NCI-H187 (cell line): Measurements from ENCODE around the gene MYADML2.
"Not testable (repeated sequence)": the region's sequence is repeated elsewhere in the genome, so short reads cannot be mapped to it uniquely, and the experiment has no call there.

Source experiments
- DNase-seq, 2 experiments: peaks; one replicate each; lab custom pipeline; 2025; lab: John Stamatoyannopoulos, UW

The MYADML2 gene

GRCh38 chr17:81924557-81925532, 22.2 kb downstream of the MYADML2 start:
- DNase-seq, result no peak

DNA sequence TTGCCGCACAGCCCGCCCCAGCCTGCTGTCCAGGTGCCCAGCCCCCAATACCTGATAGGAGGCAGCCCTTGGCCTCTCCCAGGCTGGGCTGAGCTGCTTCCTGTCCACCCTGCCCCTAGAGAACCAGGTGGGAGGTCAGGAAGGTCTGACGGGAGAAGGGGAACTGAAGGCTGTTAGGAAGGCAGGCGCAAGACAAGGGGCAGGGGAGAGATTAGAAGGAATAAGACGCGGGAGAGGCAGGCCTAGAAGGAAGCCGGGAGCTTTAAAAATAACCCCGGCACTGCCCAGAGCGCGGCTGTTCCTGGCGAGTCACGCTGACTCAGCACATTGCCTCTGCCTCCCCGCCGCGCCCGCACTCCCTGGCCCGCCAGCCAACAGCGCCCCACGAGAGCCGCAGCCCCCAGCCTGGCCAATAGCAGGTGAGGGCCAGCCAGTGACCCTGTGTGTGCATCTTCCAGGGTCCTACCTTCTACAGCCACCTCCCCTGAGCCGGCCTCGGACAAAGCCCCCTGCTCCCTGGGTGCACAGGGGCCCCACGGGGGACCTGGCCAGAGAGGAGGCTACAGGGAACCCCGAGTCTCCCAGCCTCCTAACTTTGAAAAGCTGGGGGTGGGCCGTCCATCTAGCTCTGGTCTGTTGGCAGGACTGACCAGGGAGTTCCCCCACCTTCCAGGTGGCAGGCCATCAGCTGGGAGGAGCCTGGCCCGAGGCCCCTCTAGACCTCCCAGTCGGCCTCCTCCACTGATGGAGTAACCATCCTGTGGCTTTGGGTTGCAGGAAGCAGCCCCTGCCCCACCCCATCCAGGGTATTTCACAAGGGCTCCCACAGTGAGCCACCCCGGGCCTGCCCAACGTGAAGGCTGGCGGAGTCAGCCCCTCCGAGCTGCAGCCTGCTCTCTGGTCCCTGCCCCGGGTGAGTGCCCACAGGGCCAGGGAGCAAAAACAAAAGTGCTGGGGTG, 23.5 kb downstream of the MYADML2 start:
- no peak for DNase-seq

GRCh38 chr17:81922566-81923301, 24.3 kb downstream of the MYADML2 start:
- DNase-seq, result no peak

- no peak for DNase-seq
These were observed 25.0 kb downstream of the MYADML2 start for GRCh38 chr17:81921996-81922565.

GRCh38 chr17:81921537-81921862, 25.5 kb downstream of the MYADML2 start:
- no peak for DNase-seq

DNA sequence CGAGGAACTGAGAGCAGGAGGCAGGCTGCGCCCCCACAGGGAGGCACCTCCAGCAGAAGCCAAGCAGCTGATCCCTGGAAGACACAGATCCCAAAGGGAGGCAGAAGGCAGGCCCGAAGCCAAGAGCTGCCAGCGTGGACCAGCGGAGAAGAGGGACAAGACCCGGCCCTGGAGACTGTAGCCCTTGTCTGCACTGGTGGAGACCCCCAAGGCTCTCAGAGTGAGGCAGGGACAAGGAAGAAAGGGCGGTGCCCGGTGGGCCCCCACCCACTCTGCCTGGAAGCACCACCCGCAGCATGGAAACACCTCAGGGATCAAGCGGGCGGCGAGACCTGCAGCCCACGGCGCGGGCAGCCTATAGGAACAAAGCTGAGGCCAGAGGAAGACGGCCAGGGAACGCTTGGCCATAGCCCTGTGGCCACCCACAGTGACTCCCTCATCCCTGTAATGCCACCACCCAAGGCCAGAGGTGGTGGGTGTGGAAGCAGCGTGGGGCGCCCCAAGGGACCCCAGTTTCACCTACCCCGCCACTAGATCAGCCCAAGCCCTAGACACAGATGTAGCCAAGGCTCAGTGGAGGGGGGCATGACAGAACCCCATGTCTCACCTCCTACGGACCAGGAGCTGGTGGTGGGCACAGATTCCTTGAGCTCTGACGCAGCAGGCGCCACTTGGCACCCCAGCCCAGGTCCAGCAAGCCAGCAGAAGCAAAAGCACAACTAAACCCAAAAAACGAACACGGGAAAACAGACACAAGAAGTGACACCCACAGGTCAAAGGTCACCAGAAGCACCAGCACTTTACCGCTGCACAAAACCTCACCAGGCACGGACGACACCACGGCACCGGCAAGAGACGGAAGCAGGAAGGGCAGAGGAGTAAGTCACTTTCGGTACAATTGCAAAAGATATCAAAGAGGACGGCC, 26.2 kb downstream of the MYADML2 start:
- no peak for DNase-seq

DNA sequence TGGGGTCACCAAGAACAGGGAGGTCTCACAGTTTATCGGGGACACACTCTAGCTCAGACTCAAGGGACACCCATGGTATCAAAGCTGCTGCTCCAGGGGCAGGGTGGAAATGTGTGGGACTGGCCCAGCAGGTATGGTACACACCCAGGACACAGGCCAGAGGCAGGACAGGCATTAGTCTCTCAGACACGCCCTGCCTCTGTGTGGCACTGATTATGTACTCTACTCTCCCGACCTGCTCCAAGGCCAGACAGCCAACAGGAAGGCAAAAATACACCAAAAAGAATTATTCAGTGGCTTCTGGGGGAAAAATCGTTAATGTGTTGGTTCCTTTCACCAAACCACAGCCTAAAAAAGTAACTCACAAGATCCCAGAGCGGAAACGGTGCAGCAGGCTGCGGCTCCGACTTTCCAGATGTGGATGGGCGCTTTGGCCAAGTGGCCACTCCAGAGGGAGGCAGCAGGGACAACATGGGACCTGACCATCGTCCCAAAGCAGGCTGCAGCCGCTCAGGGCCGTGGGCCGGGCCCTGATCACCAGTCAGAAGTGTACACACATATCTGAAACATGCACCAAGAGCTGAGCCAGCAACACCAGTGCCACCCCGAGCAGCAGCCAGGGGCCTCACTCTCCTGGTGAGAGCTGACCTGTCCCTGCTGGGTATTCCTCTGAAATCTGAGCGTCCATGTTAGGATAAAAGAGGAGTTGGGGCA, 28.0 kb downstream of the MYADML2 start:
- DNase-seq, result no peak

DNA sequence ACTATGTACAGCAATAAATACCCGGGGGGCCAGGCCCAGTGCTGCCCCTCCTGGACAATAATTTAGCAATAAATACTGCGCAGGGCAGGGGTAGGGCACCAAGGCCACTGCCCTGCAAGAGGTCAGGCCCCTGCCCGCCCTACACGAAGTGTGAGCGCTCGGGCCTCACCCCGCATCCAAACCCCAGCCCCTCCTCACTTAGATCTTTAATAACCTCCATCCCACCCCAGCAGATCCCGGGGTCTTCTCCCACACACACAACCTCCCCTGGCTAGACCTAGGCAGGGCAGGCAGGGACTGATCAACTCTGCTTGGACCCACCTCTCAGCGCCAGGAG, 28.7 kb downstream of the MYADML2 start:
- DNase-seq, result not testable (repeated sequence)

DNA sequence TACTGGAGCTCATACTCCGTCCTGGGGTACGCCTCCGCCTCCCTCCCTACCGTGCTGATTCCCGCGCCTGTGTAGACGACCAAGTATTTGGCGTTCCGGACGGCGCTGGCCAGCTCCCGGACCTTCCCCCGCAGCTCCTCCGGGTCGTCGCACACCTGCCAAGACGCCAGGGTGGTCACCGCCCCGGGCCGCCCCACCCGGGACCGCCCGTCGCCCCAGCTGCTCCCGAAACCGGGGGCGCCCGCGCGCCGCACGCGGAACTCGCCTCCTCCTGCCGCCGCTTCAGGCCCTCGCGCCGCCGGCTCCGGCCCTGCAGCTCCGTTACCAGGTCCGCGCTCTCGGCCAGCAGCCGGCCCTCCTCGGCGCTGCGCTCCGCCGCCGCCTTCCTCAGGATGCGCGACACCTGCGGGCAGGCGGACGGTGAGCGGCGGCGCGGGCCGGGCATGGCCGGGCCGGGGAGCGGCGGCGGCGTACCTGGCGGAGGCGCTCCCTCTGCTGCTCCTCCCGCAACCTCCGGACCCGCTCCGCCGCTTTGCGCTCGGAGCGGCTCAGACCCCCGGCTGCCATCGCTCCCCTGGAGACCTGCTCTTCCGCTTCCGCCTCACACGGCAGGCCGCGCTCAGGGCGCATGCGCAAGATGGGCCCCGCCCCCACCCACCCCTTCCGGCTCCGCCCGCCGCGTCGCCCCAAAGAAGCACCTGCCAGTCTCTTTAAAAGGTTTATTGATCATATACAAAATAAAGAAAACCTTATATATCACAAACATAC, 29.3 kb downstream of the MYADML2 start, which contains the start of gene SIRT7:
TSS of gene SIRT7 (minus strand) at position 612 of the 768 bp plus-strand sequence. CDS start at position 567, 45 bp downstream.
- DNase-seq, result peak; percentile 52 to 77

DNA sequence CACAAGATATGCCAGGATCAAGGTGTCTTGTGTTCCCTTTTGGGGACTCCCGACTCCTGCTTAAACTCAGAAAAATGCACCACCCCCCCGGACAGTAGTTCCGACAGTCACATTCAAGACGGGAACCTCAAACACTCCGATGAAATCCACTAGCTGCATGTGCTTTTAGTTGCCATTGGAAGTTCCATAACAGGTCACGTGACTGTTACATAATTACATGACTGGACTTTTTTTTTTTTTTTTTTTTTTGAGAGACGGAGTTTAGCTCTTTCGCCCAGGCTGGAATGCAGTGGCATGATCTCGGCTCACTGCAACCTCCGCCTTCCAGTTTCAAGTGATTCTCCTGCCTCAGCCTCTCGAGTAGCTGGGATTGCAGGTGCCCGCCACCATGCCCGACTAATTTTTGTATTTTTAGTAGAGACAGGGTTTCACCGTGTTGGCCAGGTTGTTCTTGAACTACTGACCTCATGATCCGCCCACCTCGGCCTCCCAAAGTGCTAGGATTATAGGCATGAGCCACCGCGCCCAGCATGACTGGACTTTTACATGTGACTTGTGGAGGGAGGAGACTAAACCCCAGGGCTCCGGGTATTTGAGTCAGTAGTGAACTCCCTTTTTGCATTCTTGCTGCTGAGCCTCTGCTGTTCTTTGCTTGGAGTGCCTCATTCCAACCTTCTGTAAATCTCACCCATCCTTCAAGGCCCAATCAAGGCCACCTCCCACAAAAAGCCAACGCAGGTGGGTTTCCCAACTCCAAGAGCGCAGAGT, 30.6 kb downstream of the MYADML2 start:
- DNase-seq, result no peak

DNA sequence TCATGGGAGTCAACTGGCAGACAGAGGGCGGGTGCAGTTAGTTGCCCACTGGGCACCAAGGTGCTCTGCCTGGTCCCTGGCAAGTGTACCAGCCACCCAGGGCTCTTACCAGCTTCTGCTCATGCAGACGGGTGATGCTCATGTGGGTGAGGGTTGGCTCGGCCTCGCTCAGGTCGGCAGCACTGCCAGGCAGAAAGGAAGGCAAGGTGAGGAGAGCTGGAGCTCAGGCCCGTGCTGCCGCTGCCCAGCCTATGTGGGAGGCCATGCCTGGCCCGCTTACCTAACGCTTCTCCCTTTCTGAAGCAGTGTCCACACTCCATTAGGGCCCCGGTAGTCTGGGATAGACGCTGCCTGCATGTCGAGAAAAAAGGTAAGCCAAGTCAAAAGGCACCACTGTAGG, 31.7 kb downstream of the MYADML2 start:
- no peak for DNase-seq

GRCh38 chr17:81914103-81914850, 32.8 kb downstream of the MYADML2 start:
- DNase-seq, result no peak

- DNase-seq, result no peak
These were observed 33.5 kb downstream of the MYADML2 start for GRCh38 chr17:81913394-81914102.

DNA sequence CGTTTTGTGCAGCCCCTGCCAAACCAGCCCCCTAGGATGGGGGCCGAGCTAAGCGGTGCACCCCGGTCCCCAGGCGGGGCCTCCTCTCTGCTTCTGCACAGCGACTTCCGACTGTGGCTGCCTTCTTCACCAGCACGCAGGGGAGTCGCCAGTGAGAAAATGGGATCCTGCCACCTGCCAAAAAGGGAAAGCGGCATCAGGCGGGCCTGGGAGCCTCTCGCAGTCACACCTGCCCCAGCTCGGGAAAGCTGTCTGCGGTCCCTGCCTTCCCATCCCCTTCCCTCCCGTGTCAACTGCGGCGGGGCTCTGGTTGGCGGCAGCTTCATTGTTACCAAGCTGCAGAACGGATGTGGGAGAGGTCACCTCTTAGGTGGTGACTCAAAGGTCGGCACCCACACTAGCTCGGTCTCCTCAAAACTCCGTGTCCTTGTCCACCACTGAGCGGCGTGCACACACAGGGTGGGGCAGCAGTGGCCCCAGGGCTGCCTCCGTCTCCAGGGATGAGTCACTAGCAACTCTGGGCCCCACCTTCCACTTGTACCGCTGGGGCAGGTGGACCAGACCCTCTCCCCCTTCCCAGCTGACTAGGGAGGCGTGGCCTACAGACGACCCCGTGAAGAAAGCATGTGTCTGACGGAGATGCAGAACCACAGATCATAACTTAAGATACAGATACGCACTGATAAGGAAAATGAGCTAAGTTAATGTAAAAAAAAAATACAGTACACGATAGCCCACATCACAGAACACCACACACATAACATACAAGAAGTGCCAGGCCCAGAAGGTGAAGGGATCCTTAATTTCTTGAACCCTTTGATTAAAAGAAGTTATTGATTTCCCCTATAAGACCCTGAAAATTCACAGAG, 34.4 kb downstream of the MYADML2 start:
- no peak for DNase-seq

GRCh38 chr17:81911969-81912368, 35.1 kb downstream of the MYADML2 start:
- no peak for DNase-seq
